ENCODE measurements around the gene RELN.

The RELN gene

GRCh38 chr7:103666326-103666725 lies 323.1 kb downstream of the RELN start:
- no peak for DNase-seq

- no peak for DNase-seq
Observed at GRCh38 chr7:103664577-103664976, 324.9 kb downstream of the RELN start.

- no peak for DNase-seq
Observed at GRCh38 chr7:103660455-103661371, 328.7 kb downstream of the RELN start.

- DNase-seq, result no peak
Observed at GRCh38 chr7:103658055-103659005, 331.1 kb downstream of the RELN start.

GRCh38 chr7:103657474-103657894 lies 332.0 kb downstream of the RELN start:
- no peak for DNase-seq

- no peak for DNase-seq
Observed at GRCh38 chr7:103656221-103656620, 333.2 kb downstream of the RELN start.

- no peak for DNase-seq
Observed at GRCh38 chr7:103651593-103652377, 337.7 kb downstream of the RELN start.

- no peak for DNase-seq
Observed at GRCh38 chr7:103649052-103649451, 340.4 kb downstream of the RELN start.

GRCh38 chr7:103648135-103648534 lies 341.3 kb downstream of the RELN start:
- no peak for DNase-seq

- DNase-seq, result no peak
Observed at GRCh38 chr7:103644319-103644718, 345.1 kb downstream of the RELN start.

- no peak for DNase-seq
Observed at GRCh38 chr7:103640031-103640779, 349.3 kb downstream of the RELN start.

- DNase-seq, result no peak
Observed at GRCh38 chr7:103637726-103638125, 351.7 kb downstream of the RELN start.

GRCh38 chr7:103637094-103637493 lies 352.4 kb downstream of the RELN start:
- DNase-seq, result no peak

- no peak for DNase-seq
Observed at GRCh38 chr7:103636153-103636552, 353.3 kb downstream of the RELN start.

- no peak for DNase-seq
Observed at GRCh38 chr7:103632972-103633371, 356.5 kb downstream of the RELN start.

- DNase-seq, result no peak
Observed at GRCh38 chr7:103632005-103632639, 357.3 kb downstream of the RELN start.

- DNase-seq, result no peak
Observed at GRCh38 chr7:103630318-103630717, 359.1 kb downstream of the RELN start.

GRCh38 chr7:103628742-103629141 lies 360.7 kb downstream of the RELN start:
- no peak for DNase-seq

- DNase-seq, result no peak
Observed at GRCh38 chr7:103626776-103627175, 362.7 kb downstream of the RELN start.

GRCh38 chr7:103622274-103622673 lies 367.2 kb downstream of the RELN start:
- DNase-seq, result no peak

All from NCI-H345 (cell line).